ENCODE data around the gene CDKAL1. TPM values are rescaled to one million over a fixed set of nuclear protein-coding genes. Genes with fewer than 3 reads are reported as not detected.

Gene CDKAL1
- total RNA-seq, 1 donor from 2014 or later, result 9.1 TPM

- TF ChIP-seq CTCF (IDR thresholded peaks at IDR 0.05; ENCODE audit: borderline replicate concordance), result no peak
- Histone ChIP-seq H3K27me3 (ENCODE audit: low read depth) (no peaks in the 10 kb centered on the region), H3K36me3 (no peaks in the 10 kb centered on the region), H3K4me3 (no peak overlapping the region), H3K27ac (replicated peaks) (no peak overlapping the region), H3K4me1 (no peaks in the 10 kb centered on the region), H3K9me3 (replicated peaks) (no peaks in the 10 kb centered on the region)
- no peak for DNase-seq
- intact Hi-C loops (cut with micrococcal nuclease), result no loop called here
Measured at GRCh38 chr6:20696676-20697075, 162.4 kb downstream of the CDKAL1 start.

- intact Hi-C loops (cut with micrococcal nuclease), result no loop called here
- Histone ChIP-seq H3K27me3 (ENCODE audit: low read depth) (no peaks in the 10 kb centered on the region), H3K4me3 (no peak overlapping the region), H3K27ac (replicated peaks) (no peak overlapping the region), H3K9me3 (replicated peaks) (no peaks in the 10 kb centered on the region), H3K36me3 (no peaks in the 10 kb centered on the region), H3K4me1 (no peaks in the 10 kb centered on the region)
- TF ChIP-seq CTCF (IDR thresholded peaks at IDR 0.05; ENCODE audit: borderline replicate concordance), result no peak
- DNase-seq, result no peak
Measured at GRCh38 chr6:20698675-20699074, 164.4 kb downstream of the CDKAL1 start.

- no peaks in the 10 kb centered on the region for H3K27me3 ChIP-seq (ENCODE audit: low read depth)
- no peaks in the 10 kb centered on the region for H3K36me3 ChIP-seq
- no peaks in the 10 kb centered on the region for H3K4me1 ChIP-seq
- no peak overlapping the region for H3K4me3 ChIP-seq
- TF ChIP-seq CTCF (IDR thresholded peaks at IDR 0.05; ENCODE audit: borderline replicate concordance), result no peak
- no peak for DNase-seq
- no peaks in the 10 kb centered on the region for H3K9me3 ChIP-seq (replicated peaks)
- intact Hi-C loops (cut with micrococcal nuclease), result no loop called here
- no peak overlapping the region for H3K27ac ChIP-seq (replicated peaks)
Measured at GRCh38 chr6:20699402-20699801, 165.1 kb downstream of the CDKAL1 start.

GRCh38 chr6:20700375-20700774 lies 166.1 kb downstream of the CDKAL1 start:
- no peaks in the 10 kb centered on the region for H3K27me3 ChIP-seq (ENCODE audit: low read depth)
- H3K27ac ChIP-seq (replicated peaks), result no peak overlapping the region
- intact Hi-C loops (cut with micrococcal nuclease), result no loop called here
- no peak overlapping the region for H3K4me3 ChIP-seq
- H3K9me3 ChIP-seq (replicated peaks), result no peaks in the 10 kb centered on the region
- H3K4me1 ChIP-seq, result no peaks in the 10 kb centered on the region
- no peak for TF ChIP-seq CTCF (IDR thresholded peaks at IDR 0.05; ENCODE audit: borderline replicate concordance)
- no peak for DNase-seq
- no peaks in the 10 kb centered on the region for H3K36me3 ChIP-seq

- Histone ChIP-seq H3K36me3 (no peaks in the 10 kb centered on the region), H3K9me3 (replicated peaks) (no peaks in the 10 kb centered on the region), H3K27ac (replicated peaks) (no peak overlapping the region), H3K4me1 (no peaks in the 10 kb centered on the region), H3K4me3 (no peak overlapping the region), H3K27me3 (ENCODE audit: low read depth) (no peaks in the 10 kb centered on the region)
- intact Hi-C loops (cut with micrococcal nuclease), result no loop called here
- TF ChIP-seq CTCF (IDR thresholded peaks at IDR 0.05; ENCODE audit: borderline replicate concordance), result no peak
- DNase-seq, result no peak
Measured at GRCh38 chr6:20702366-20702765, 168.1 kb downstream of the CDKAL1 start.

- no peaks in the 10 kb centered on the region for H3K4me1 ChIP-seq
- TF ChIP-seq CTCF (IDR thresholded peaks at IDR 0.05; ENCODE audit: borderline replicate concordance), result no peak
- no peak for DNase-seq
- no peaks in the 10 kb centered on the region for H3K36me3 ChIP-seq
- H3K27ac ChIP-seq (replicated peaks), result no peak overlapping the region
- no peak overlapping the region for H3K4me3 ChIP-seq
- no peaks in the 10 kb centered on the region for H3K27me3 ChIP-seq (ENCODE audit: low read depth)
- intact Hi-C loops (cut with micrococcal nuclease), result no loop called here
- no peaks in the 10 kb centered on the region for H3K9me3 ChIP-seq (replicated peaks)
Measured at GRCh38 chr6:20703049-20703448, 168.8 kb downstream of the CDKAL1 start.
